A549 treated with Hydrocortisone at 1 μM for 4 hours (cell line): ENCODE measurements around the gene HOXB7. TPM values are rescaled to one million over a fixed set of nuclear protein-coding genes. Genes with fewer than 3 reads are reported as not detected.

ENCODE experiments used
- total RNA-seq: library from RNA; stranded (reverse); fragments of 200-300 nt; extraction: Qiagen RNA extraction; gene quantifications from 5 replicates; pipeline ENCODE4 v1.2.3, GENCODE V29; 2022

Gene HOXB7
- total RNA-seq: 28.6 to 32.1 TPM (median 31.4 TPM) in 5 replicates

DNA sequence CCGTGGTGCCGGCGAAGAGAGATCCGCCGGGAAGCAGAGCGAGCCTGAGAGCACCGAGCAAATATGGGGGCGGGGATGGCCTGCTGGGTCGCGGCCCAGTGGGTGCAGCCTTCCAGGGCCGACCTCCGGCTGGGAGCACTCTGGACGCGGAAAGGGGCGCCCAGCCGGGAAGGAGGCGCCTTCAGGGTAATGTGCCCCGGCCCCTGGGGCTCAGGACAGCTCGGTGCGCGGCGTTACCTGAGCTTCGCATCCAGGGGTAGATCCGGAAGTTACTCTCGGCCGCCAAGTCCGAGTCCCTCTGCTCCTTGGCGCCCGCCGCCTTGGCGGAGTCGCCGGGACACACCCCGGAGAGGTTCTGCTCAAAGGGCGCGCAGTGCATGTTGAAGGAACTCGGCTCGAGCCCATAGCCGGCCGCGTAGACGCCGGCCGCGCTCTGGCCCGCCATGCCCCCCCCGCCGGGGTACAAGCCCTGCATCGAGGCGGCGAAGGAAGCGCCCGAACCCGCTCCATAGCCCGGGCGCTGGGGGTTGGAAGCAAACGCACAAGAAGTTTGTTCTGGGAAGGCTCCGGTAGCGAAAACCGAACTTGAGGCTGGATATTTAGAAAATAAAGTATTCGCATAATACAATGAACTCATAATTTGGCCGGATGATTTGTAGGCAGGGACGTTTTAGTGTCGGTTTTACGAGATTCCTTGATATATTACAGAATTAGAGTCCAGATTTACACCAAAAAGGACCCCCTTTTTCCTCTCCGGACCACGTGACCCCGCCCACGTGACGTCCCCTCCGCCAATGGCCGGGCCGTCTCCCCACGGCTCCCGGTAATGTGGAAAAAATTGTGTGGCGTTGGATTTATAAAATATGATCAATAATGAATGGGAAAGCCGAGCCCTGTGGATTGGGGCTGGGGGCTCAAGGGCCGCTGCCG, at the start of gene HOXB7:
HOXB7 (minus strand) TSS at position 736 of the 930 bp plus-strand sequence; CDS start at position 637, 99 bp downstream.

DNA sequence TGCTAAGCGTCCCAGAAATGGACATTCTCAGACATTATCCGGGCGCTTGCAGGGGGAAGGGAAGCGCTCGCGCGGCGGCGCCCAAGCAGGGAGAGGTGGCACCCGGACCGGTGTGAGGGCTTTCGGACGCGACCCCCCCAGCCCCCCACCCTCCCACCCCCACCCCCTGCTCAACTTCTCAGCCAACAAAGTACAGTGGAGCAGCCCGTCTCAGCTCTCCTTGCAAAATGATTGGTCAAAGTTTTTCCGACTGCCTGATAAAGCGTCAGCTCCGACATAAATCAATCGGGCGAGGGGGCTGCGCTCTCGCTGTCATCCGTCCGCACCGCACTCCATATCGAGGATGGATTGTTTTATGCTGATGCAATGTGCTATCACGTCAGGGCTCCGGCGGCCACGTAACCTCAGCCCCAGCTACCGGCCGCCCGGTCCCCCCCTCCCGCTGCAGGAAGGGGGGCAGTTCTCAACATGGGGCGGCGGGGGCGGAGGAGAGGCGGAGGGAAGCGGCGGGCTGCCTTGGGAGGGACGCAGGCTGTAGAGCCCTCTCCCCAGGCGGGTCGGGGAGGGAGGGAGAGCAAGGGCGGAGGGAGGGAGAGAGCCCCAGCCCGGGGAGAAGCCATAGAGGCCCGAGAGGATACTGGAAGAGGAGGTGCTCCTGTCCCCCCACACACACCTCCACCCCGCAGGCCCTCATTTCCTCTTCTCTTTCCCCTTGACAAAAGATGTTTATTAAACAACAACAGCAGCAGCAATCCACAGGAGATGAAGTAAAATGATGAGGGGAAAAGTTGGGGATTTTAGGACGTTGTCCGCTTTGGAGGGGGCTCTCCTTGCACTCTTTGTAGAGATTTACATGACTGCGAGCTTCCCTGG, 15.7 kb upstream of the HOXB7 start, which contains the start of gene HOXB9:
HOXB9 (minus strand) TSS at position 114 of the 873 bp plus-strand sequence; CDS start at position 25, 89 bp downstream.

DNA sequence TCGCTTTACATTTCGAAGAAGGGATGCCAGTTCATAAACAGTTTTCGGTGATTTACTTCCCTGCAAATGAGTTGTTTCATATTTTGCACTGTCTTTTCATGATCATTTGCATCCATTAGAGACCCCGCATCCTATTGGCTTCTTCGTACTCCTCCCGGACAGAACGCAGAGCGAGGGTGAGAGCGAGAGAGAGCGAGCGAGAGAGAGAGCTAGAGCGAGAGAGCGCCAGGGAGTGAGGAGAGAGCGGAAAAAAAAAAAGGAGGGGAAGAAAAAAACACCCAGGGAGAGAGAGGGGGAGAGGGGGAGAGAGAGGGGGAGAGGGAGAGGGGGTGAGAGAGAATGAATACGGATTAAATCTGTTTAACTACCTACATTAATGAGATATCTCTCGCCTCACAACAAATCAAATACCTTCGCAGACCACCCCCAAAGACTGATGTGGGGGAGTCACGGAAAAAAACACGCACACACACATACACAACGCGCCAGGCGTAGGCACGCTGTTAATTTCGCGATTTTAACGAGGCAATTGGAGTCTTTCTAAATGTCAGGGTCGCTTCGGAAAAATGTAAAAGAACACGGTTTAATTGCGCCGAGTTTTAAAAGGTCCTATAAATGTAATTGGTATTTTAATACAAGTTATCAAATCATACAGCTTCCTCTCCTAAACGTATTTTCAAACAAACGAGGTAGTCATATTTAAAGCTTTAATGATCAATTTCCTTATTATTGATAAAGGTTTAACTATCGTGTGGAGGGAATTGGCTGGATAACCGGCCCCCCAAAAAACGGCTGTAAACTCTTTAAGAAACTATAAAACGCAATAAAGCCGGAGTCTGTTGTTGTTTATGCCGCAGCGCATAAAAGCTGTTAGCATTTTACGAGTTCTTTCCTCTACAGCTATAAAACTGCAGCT, 4.5 kb upstream of the HOXB7 start, which contains the start of gene HOXB8:
HOXB8 (minus strand) TSS at position 246 of the 916 bp plus-strand sequence. CDS start 588 bp downstream, outside the sequence.

DNA sequence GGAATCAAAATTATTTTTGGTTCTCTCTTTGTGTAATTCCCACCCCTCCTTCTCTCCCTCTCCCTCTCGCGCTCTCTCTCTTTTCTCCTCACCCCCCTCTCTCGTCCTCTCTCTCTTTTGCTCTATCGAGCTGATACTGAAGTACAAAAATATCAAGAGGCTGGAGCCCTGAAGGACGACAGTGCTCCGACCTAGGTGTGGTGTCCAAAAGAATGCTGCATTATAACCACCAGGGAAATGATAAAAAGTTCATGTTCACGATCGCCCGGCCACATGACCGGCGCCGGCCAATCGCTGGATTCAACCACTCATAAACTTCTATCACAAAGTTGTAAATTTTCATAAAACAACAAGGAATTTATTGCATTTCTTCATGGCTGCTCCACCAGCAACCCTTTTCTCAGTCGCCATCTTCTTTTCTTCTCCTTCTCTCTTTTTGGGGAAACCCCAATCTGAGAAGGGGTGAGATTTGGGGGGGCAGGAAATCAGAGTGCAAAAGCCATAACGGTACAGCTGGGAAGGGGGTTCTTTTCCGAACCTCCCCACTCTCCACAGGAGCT, 6.0 kb downstream of the HOXB7 start, which contains the start of gene HOXB6:
HOXB6 (minus strand) TSS at position 217 of the 560 bp plus-strand sequence. CDS start 6,836 bp downstream, outside the sequence.

DNA sequence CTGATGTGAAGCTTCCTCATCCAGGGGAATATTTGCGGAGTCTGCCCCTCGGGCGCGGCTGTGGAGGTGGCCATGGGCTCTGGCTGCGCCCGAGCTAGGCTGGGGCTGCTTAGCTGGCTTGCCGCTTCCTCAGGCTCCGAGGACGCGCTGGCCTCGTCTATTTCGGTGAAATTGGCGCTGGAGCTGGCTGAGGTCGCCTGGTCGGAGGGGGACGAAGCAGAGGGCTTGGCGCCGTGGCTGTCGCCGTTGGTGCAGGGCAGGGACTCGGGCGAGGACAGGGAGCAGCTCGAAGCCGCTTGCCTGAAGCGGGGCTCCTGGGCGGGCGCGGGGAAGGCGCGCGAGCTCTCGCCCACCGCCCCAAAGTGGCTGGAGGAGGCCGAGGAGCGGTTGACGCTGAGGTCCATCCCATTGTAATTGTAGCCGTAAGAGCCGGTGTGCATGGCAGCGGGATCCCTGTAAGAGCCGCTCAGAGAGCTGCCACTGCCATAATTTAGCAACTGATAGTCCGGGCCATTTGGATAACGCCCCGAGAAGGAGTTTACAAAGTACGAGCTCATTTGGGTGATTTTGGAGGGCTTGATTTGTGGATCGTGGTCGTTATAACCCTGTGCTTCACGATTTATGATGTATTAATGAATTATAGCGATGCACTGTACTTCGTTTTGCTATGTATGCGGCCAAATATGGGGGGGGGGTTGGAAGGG, 17.5 kb downstream of the HOXB7 start, which contains the start of gene HOXB5:
HOXB5 (minus strand) TSS at position 654 of the 704 bp plus-strand sequence; CDS start at position 557, 97 bp downstream.

DNA sequence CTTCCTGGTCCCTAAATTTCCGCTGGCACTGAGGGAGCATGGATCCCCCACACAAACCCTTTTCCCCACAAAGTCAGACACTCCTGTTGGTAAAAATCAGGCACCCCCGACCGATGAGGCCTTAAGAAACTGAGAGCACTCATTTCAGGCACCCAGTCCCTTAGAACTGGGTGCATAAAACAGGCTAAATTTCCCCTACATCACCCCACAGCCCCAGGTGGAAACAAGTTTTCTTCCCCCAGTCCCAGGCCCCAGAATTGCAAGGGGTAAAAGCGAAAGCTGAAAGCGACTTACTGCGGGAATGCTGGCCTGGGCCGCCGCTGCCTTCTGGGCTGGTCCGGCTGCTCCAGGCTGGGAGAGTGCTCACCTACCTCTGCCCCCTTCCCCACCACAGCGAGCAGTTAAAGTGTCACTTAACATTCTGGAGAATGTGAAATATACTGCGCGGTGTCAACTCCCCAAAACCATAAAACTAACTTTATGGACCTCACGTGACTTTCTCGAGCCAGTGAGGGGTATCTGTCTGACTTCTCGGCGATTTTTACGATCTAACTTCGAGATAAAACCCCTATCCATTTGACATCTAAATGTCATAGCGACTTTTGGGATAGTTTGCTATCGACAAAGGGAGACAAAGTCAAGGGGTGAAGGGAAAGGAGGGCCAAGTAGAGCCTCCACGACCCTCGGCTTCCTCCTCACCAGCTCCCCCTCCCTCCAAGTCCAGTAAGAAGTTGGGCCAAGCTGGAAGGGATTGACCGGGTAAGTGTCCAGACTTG, 20.8 kb downstream of the HOXB7 start, which contains the start of gene HOXB3:
HOXB3 (minus strand) TSS at position 411 of the 776 bp plus-strand sequence. CDS start 37,767 bp downstream, outside the sequence.

DNA sequence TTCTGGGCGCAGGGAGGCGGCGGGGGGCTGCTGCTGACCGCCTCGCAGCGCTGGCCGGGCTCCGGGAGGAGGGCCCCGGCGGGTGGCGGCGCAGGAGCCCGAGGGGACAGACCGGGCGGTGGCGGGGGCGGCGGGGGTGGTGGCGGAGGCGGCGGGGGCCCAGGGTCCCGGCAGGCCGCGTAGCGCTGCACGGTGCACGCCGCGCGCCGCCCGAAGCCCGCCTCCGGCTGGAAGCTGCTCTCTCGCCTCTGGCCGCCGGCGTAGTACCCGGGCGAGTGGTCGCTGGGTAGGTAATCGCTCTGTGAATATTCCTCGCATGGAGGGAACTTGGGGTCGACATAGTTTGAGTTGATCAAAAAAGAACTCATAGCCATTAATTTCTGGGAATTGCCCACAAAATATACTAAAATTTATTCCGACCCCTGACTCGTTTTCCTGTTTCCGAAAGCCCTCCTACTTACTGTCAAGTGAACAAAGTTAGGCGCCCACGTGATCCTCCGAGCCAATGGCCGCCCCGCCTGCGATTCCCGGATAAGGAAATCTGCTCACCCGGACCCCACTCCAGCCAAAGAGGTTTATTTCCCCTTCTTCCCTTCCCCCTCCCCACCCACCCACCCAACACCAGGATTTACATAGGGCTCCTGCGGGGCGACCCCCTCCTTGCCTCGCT, 32.7 kb downstream of the HOXB7 start, which contains the start of gene HOXB4:
HOXB4 (minus strand) TSS at position 405 of the 670 bp plus-strand sequence; CDS start at position 374, 31 bp downstream.

Other genes starting within 250 kb of the HOXB7 start
- gene SKAP1, start 180.8 kb downstream of the HOXB7 start, total RNA-seq: 0.17 TPM in 1 of 5 replicates, not detected in the others
- gene HOXB1, start 80.0 kb downstream of the HOXB7 start, total RNA-seq: not detected in 5 replicates
- gene HOXB2, start 65.9 kb downstream of the HOXB7 start, total RNA-seq: 0.30 to 0.72 TPM (median 0.61 TPM) in 5 replicates
- gene HOXB4, start 32.7 kb downstream of the HOXB7 start, total RNA-seq: 0.09 to 0.16 TPM (median 0.13 TPM) in 5 replicates
- 3.1 to 5.3 TPM (median 5.0 TPM) in 5 replicates for gene HOXB3, start 20.8 kb downstream of the HOXB7 start, total RNA-seq
- gene HOXB5, start 17.2 kb downstream of the HOXB7 start, total RNA-seq: 1.5 to 2.3 TPM (median 1.9 TPM) in 5 replicates
- 3.1 to 5.7 TPM (median 4.1 TPM) in 5 replicates for gene HOXB6, start 6.0 kb downstream of the HOXB7 start, total RNA-seq
- gene HOXB8, start 4.3 kb upstream of the HOXB7 start, total RNA-seq: 5.8 to 7.1 TPM (median 6.7 TPM) in 5 replicates
- gene HOXB9, start 15.3 kb upstream of the HOXB7 start, total RNA-seq: 6.6 to 7.3 TPM (median 6.9 TPM) in 5 replicates
- gene PRAC1, start 111.5 kb upstream of the HOXB7 start, total RNA-seq: not detected in 5 replicates
- not detected in 5 replicates for gene PRAC2, start 112.2 kb upstream of the HOXB7 start, total RNA-seq
- 1.7 to 2.2 TPM (median 2.1 TPM) in 5 replicates for gene HOXB13, start 117.7 kb upstream of the HOXB7 start, total RNA-seq
- gene TTLL6, start 206.2 kb upstream of the HOXB7 start, total RNA-seq: 0.54 to 0.99 TPM (median 0.56 TPM) in 5 replicates
- gene CALCOCO2, start 220.0 kb upstream of the HOXB7 start, total RNA-seq: 69.9 to 109 TPM (median 81.0 TPM) in 5 replicates